Right ventricle myocardium inferior (tissue), 1 donor: ENCODE data around the gene NUFIP1. TPM values are rescaled to one million over a fixed set of nuclear protein-coding genes. Genes with fewer than 3 reads are reported as not detected.
"Not testable (repeated sequence)": the region's sequence is repeated elsewhere in the genome, so short reads cannot be mapped to it uniquely, and the experiment has no call there.

Experiments
- ATAC-seq: fragments of 200-7000 bp; cut with Tn5 transposase; one replicate; pipeline ENCODE4 v1.9.1; 2020; ENCODE audit warnings: mild to moderate bottlenecking, moderate library complexity
- DNase-seq: peaks from one replicate; pipeline ENCODE4 v3.0.0; 2021; ENCODE audit errors: missing footprints
- intact Hi-C: fragments of 100-400 bp; cut with DNase I; formaldehyde crosslinking; loops from one replicate; pipeline ENCODE4 v1.11.0; 2022
- long read RNA-seq: library from polyadenylated mRNA; unstranded; transcript quantifications from one replicate; pipeline ENCODE4 v2.0.0, GENCODE V29; 2021
- total RNA-seq: library from RNA; stranded (reverse); fragmentation: NEBNext Ultra II Directional; extraction: Animal tissue kit (Norgen Biotek cat#: 25700); gene quantifications from one replicate; pipeline ENCODE4 v1.2.1, GENCODE V29; 2021
- donor health status: DM: no; HTN: yes; CAD: no; lungs with severe emphysema.

The NUFIP1 gene
- total RNA-seq, result 3.1 TPM
- long read RNA-seq, result 0 reads

DNA sequence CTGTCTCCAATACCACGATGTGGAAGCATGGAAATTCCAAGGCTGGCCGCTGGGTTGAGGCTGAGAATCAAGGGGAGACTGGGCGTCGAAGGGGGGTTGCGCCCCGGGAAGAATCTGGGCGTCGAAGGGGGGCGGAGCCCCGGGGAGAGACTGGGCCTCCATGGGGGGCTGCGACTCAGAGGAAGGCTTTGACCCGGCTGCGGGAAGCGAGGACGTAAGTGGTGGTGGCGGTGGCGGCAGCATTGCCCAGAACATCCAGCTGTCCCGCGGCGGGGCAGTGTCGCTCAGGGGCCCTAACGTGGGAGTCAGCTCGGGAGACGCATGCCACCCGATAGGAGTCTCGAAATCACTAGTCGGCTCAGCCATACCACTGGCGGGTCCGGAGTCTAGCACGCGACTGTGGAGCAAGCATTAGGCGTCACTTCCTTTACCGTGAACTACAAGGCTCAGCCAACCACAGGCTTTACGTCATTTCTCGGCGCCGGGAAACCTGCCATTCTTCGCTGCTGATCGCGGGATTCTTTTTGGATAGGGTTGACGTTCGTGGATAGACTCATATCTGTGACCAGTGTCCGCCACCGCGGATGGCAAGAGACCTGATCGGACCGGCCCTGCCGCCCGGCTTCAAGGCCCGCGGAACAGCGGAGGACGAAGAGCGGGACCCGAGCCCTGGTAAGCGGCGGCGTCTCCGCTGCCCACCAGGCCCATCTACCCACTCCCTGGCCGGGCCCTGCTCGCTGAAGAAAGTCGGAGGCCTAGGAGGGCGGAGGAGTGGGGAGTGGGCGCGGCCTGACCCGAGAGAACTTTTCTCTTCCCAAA is at the start of gene NUFIP1, which contains the start of gene GPALPP1:
Gene NUFIP1 (minus strand): TSS at position 401 of the 819 bp plus-strand sequence. CDS start 35 bp downstream, at position 366.
Gene GPALPP1 (plus strand): TSS at position 468 of the 819 bp plus-strand sequence. CDS start 117 bp downstream, at position 585.
- peak; percentile 93 for DNase-seq
- peak; percentile 98 for ATAC-seq
- intact Hi-C loops, result no loop called here

DNA sequence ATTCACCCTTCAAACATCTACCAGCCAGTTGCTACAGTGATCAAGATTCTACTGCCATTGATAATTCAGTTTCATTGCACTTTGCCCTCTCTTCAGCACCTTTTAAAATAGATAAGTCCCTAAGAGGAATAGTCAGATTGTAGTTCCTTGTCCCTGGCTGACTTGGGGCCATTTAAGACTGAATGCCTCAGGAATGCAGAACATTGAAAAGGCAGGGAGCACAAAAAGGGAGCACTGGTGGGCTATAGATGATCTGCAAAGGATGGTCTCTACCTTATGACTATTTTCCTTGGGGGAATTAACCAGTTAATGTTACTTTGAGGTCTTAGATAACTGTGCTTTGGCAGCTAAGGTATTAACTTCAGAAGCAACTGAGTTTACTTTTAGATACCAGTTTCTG is 46.9 kb upstream of the NUFIP1 start:
- DNase-seq, result no peak
- intact Hi-C loops, result no loop called here
- ATAC-seq, result no peak

DNA sequence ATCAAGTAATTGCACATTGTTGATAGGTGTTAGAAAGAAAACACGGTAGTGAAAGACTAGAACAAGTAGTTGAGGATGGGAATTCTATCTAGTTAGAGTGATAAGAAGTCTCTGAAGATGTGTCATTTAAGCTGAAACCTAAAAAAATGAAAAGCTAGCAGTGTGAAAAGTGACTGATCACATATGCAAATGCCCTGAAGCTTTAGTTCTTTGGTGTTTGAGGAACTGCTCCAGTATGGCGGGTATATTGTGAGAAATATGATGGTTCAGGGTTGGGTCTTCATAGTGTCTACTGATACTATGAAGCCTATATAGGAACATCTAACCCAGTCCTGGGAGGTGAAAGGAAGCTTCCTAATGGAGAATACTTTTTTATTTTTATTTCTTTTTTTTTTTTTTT is 45.1 kb upstream of the NUFIP1 start:
- intact Hi-C loops, result no loop called here
- ATAC-seq (no peak), DNase-seq (no peak)

DNA sequence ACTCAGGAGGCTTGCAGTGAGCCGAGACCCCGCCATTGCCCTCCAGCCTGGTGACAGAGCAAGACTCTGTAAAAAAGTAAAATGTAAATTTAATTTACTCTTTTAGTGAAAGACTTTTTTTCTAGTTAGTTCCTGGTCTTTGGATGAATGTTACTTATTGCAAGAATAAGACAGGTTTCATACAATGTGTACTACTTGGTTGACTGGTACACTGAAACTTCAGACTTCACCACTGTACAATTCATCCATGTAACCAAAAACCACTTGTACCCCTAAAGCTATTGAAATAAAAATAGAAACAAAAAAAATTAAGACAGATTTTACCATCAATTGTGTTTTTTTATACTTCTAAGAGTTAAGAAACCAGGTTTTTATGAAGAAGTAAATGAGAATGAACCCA is 35.6 kb upstream of the NUFIP1 start:
- ATAC-seq, result no peak
- intact Hi-C loops, result no loop called here
- DNase-seq, result no peak

DNA sequence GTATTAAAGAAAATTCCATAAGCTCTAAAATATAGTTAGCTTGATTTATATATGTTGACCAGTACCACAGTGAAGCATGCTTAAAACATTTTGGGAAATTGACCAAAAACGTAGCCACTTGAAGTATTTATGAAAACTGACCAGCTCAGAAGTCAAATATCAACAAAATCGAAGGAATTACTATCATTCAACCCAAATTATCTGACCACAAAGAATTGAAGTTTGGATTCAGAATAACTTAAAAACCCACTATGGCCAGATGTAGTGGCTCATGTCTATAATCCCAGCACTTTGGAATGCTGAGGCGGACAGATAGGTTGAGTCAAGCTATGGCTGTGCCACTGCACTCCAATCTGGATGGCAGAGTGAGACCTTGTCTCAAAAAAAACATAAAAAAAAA is 32.0 kb upstream of the NUFIP1 start:
- intact Hi-C loops, result no loop called here
- ATAC-seq (no peak), DNase-seq (no peak)

DNA sequence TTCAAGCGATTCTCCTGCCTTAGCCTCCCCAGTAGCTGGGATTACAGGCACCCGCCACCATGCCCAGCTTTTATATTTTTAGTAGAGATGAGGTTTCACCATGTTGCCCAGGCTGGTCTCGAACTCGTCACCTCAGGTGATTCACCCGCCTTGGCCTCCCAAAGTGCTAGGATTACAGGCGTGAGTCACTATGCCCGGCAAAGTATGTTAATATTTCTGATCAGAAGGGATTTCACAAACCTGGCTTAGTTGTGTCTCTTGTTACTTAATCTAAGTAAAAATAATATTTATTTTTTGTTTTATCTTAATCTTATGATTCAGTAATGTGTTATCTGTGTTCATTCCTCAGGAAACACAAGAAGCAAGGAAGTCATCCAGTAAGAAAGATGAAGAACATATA is 30.7 kb upstream of the NUFIP1 start:
- intact Hi-C loops, DNase-seq, ATAC-seq: not testable (repeated sequence)

DNA sequence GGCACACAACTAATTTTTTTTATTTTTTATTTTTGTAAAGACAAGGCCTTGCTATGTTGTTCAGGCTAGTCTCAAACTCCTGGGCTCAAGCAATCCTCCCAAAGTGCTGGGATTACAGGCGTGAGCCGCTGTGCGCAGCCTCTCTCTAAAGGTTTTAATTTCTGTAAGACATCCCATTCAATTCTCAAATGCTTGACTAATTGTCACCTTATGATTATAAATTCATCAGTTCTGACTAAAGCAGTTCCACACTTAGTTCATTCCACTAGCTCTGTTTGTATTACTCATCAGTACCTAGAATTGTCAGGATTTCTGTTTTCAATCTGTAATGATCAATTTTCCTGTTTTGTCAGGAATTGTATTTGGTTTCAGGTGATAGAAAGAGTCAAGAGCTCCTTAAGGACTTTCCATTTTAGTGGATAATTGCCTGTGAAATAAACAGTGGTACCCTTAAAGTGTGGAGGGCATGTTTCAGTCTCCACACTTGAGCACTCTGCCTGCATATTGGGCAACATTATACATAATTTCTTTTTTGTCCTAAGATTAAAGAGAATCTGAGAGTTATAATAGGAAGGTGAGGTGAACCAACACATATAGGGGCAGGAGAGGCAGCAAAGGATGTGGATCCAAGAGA is 27.6 kb upstream of the NUFIP1 start:
- DNase-seq (no peak), ATAC-seq (no peak)
- intact Hi-C loops, result no loop called here

DNA sequence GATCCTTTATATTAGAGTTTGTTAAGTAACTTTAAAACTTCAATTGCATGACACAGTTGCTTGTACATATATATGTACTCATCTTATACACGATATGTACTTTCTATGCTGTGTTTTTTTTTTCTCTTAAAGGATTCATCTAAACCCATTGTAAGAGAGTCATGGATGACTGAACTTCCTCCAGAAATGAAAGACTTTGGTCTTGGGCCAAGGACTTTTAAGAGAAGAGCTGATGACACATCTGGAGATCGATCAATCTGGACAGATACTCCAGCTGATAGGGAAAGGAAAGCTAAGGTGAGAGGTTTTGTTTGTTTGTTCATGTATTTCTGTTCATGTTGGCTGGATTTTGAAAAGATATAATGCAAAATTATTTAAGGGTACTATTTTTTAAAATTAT is 26.0 kb upstream of the NUFIP1 start:
- ATAC-seq (no peak), DNase-seq (no peak)
- intact Hi-C loops, result no loop called here

DNA sequence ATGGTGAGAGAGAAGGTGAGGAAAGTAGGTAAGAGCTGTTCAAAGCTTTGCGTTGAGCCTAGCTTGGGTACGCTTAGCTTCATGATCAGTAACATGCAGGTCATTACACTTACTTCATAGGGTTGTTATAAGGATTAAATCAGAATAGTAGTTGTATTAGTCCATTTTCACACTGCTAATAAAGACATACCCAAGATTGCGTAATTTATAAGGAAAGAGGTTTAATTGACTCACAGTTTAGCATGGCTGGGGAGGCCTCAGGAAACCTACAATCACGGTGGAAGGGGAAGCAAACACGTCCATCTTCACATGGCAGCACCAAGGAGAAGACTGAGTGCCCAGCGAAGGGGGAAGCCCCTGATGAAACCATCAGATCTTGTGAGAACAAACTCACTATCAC is 21.9 kb upstream of the NUFIP1 start:
- ATAC-seq (no peak), DNase-seq (no peak)
- intact Hi-C loops, result no loop called here

DNA sequence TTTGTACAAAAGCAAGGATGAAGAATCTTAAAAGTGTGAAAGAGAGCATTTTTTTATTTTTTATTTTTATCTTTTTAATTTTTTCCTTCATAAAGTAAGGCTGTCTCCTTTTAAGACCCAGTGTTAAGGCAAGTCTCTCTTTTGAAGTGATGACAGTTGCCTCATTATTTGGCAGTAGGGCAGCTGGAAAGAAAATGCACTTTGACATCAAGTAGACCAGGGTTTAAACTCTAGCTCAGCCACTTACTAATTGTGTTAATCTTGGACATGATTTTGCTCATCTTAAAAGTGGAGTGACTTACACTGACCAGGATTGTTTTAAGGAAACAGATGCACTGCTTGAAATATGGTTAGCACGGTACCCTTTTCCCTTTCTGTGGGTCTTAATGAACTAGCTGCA is 18.6 kb upstream of the NUFIP1 start:
- no peak for ATAC-seq
- intact Hi-C loops, result no loop called here
- no peak for DNase-seq

DNA sequence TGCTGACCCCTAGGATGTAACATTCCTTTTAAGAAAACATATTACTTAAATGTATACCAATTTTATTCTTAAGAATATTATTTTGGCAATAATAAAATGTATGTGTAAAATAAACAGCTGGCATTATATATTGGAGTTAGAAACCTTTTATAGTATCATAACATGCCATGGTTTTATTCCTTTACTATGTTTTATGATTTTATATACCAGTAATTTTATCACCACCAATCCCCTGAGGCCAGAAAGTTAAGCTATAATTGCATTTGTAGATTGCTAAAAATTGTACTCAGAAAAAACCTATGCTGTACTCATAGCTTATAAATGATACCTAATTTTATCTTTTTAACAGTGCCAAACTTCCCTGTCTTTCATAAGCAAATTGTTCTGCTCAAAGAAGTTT is 18.0 kb upstream of the NUFIP1 start:
- intact Hi-C loops, result no loop called here
- ATAC-seq (no peak), DNase-seq (no peak)

DNA sequence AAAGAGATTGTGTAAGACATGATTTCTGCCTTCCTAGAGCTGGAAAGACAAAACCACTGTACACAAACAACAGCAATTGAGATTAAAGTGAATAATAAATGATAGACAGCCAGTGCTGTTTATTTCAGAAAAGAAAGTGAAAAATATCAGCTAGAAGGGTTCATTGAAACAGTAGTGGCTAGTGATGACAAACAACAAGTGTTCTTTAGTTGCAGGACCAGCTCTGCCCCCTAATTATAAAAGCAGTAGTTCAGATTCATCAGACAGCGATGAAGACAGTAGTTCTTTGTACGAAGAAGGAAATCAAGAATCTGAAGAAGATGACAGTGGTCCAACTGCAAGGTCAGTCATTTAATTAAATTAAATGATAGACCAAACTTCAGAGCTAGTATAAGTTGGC is 14.8 kb upstream of the NUFIP1 start:
- ATAC-seq (no peak), DNase-seq (no peak)
- intact Hi-C loops, result no loop called here

DNA sequence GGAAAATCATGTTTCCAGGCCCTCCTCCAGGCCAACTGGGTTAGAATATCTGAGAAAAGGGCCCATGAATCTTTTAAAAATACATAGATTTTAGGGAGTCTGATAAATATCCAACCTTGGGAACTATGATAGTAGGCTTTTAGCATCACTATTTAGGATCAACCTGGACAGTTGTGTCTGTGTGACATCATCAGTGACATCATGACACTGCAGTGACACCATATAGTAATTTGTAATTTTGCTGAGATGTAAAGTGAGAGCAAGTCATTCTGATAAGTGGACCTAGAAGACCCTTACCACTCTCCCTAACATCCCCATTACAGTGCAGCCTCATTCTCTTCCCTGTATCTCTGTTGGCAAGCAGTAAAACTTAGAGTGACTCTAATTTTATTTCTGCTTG is 14.1 kb upstream of the NUFIP1 start:
- DNase-seq (no peak), ATAC-seq (no peak)
- intact Hi-C loops, result no loop called here

DNA sequence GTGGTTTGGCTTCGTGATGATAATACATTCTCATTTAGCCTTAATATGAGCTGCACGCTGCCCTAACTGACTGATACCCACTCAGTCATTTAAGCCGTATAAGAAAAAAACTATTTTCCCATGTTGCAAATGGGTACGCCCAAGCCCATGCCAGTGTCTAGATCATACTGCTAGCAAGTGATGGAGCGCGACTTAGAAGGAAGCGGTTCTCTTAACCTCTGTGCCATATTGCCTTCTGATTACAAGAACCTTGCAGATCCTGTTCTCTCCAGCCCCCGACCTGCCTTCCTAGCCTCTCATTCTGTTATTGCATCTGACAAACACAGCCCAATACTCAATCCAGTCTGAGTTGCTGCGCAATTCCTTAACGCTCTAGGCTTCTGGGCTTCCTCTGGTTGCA is 670 bp upstream of the NUFIP1 start:
- ATAC-seq (no peak), DNase-seq (no peak)
- intact Hi-C loops, result no loop called here

DNA sequence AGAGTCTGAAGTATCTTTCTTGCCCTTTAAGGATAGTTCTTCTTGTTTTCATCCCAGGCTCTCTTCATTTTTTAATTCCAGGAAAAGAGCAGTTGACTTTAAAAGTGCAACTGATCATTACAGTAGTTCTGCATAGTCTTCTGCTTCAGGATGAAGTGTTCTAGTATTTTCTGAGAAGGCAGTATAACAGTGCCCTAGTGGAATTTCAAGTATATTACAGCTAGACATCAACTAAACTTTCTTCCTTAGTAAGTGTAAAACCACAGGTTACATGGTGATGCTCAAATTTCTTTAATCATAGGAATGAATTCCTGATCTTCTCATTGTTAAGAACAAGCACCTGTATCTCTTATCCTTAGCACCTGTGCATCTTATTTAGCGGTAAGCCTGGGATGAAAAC is 10.9 kb downstream of the NUFIP1 start:
- ATAC-seq, result no peak
- DNase-seq, result no peak
- intact Hi-C loops, result loop anchor here (10.0 kb wide), 1 partner anchor 404 kb away; the partner anchor contains the start of gene TSC22D1

DNA sequence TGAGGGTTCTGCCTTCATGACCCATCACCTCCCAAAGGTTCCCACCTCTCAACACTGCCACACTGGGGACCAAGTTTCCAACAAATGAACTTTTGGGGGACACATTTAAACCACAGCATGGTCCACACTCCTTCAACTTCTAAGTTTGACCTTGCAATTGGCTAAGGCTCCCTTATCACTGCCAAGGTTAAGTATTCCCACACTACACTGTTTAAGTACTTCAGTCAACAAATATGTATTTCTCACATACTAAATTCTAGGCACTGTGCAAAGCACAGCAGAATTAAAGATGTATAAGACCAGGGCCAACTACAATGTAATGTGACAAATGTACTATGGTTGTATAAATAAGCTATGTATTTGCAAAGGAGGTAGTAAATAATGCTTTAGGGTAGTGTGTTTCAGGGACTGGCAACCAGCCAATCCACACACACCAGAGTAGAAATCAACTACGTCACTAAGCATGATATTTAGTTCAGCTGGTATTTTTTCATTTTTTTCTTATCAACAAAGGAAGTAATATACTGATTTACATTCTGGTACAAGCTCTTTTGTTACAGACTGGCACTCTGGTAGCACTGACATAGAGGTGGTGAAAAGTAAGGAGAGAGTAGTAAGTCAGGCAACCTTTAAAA is 12.2 kb downstream of the NUFIP1 start:
- ATAC-seq, result no peak
- DNase-seq, result no peak
- intact Hi-C loops, result loop anchor here (10.0 kb wide), 1 partner anchor 402 kb away; the partner anchor contains the start of gene TSC22D1

DNA sequence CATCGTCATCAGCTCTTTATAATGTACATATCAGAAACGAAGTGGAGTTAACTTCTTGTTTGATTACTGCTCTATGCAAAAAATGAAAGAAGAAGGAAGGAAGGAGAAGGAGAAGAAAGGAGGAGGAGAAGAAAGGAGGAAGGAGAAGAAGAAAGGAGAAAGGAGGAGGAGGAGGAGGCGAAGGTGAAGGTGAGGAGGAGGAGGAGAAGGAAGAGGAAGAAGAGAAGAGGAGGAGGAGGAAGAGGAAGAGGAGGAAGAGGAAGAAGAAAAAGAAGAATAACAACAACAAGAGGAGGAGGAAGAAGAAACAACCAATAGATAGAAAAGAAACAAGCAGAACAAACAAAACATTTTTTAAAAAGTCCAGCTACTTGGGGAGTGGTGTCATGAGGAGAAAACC is 13.1 kb downstream of the NUFIP1 start:
- ATAC-seq, result no peak
- intact Hi-C loops, result loop anchor here (10.0 kb wide), 1 partner anchor 401 kb away; the partner anchor contains the start of gene TSC22D1
- no peak for DNase-seq

DNA sequence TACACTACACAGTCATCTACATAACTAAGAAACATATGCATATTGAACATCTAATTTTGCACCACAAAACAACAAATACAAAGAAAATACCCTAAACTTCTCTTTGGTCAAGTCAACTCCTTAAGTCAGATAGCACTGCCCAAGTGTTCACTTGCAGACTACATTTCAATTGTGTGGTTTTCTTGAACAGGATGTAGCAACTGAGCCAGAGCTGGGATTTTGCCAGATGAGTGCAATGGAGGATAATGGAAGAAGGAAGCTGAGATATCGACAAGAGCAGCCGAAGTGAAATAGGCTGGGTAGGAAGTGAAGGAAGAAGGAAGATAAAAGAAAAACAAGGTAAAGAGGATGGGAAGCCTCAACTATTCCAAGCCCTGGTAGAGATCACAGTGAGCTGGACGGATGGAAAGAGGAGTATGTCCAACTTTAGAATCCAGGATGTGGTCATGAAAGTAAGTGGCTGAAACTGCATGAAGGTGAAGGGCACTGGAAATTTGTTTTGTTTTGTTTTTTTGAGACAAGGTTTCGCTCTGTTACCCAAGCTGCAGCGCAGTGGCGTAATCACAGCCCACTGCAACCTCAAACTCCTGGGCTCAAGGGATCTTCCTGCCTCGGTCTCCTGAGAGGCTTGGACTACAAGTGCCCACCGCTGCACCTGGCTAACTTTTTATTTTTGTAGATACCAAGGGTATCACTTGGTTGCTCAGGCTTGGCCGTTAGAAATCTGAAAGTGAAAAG is 15.0 kb downstream of the NUFIP1 start:
- ATAC-seq (no peak), DNase-seq (no peak)
- intact Hi-C loops, result loop anchor here (5.0 to 10.0 kb wide), 2 partner anchors 333 to 399 kb away; partner anchors contain the start of gene TSC22D1
